Right ventricle myocardium inferior (tissue), 1 donor: ENCODE results near the gene HTR3D. TPM values are rescaled to one million over a fixed set of nuclear protein-coding genes. Genes with fewer than 3 reads are reported as not detected.
"Not testable (repeated sequence)": the region's sequence is repeated elsewhere in the genome, so short reads cannot be mapped to it uniquely, and the experiment has no call there.

Experiments
- ATAC-seq: fragments of 200-7000 bp; cut with Tn5 transposase; one replicate; pipeline ENCODE4 v1.9.1; 2020; ENCODE audit warnings: mild to moderate bottlenecking, moderate library complexity
- DNase-seq: peaks from one replicate; pipeline ENCODE4 v3.0.0; 2021; ENCODE audit errors: missing footprints
- intact Hi-C: fragments of 100-400 bp; cut with DNase I; formaldehyde crosslinking; loops from one replicate; pipeline ENCODE4 v1.11.0; 2022
- total RNA-seq: library from RNA; stranded (reverse); fragmentation: NEBNext Ultra II Directional; extraction: Animal tissue kit (Norgen Biotek cat#: 25700); gene quantifications from one replicate; pipeline ENCODE4 v1.2.1, GENCODE V29; 2021
- donor health status: DM: no; HTN: yes; CAD: no; lungs with severe emphysema.

Gene HTR3D
- total RNA-seq, 1 donor from 2014 or later = not detected

DNA sequence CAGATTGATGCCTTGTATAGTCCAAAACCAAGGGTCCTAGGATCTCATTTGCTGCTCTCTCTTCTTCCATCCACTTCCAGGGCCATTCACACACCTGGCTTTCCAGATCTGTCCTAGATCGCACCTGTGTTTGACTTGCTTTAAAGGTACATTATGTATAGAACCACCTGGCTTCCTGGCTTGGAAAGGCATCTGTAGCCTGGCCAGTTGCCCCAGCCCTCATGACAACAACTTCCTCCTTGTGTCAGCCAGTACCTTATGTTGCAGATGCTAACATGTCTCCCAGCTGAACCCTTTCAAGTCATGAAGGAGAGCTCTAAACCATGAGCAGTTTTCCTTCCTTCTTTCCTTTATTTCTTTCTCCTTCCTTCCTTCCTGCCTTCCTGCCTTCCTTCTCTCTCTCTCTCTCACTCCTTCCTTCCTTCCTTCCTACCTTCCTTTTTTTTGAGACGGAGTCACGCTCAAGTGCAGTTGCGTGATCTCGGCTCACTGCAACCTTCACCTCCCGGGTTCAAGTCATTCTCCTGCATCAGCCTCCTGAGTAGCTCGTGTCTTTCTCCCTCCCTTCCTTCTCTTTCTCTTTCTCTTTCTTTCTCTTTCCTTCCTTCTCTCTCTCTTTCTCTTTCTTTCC, 18.8 kb downstream of the HTR3D start:
- intact Hi-C loops = no loop called here
- no peak for DNase-seq
- ATAC-seq = no peak

DNA sequence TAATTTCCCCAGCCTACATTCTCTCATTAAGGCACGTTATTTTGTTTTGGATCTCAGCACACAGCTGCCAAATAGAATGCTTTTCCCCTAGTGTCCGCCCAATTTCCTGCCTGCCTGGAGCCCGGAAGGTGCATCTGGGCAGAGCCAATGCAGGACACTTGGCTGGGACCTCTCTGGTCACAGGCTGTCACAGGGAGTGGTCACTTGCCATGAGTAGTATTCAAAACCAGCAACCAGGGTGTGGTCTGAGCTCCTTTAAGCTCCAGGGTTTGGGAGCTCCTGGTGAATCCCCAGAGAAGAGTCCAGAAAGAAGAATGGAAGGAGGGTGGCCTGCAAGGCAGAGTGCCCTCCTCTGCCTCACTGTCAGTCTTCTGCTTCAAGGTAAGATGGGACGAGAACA, 21.2 kb downstream of the HTR3D start, which contains the start of gene HTR3C:
Gene HTR3C, plus strand, starts transcription at position 281 of the 400 bp plus-strand sequence. Its CDS starts 34 bp downstream, at position 315.
- ATAC-seq (no peak), DNase-seq (no peak)
- intact Hi-C loops = no loop called here

DNA sequence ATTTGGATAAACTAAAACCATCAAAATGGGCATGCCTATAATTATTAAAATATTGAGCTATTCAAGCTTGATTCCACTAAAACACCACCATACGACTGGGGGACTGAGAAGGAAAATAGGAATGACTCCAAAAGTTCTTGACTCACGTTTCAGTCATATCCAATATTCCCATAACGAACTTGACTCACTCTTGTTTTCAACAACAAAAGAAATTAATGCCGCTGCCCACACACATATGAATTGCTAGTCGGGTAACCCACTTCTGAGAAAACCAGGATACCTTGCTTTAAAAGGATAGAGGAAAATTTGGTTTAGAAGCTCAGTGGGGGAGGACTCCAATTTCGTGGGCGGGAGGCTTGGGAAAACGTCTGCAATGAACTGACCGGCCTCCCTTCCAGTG, 26.5 kb downstream of the HTR3D start:
- ATAC-seq (no peak), DNase-seq (no peak)
- intact Hi-C loops = no loop called here

DNA sequence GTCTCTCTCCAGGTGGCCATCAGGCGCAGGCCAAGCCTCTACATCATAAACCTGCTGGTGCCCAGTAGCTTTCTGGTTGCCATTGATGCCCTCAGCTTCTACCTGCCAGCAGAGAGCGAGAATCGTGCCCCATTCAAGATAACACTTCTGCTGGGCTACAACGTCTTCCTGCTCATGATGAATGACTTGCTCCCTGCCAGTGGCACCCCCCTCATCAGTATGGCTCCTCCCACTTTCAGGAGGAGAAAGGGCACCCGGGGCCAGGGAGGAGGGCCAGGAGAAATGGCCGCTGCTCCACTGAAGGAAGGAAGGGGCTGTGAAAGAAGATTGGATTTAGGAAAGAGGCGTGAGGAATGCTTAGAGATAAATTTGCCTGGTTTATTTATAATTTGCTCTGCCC, 27.9 kb downstream of the HTR3D start:
- intact Hi-C loops = no loop called here
- DNase-seq (no peak), ATAC-seq (no peak)

DNA sequence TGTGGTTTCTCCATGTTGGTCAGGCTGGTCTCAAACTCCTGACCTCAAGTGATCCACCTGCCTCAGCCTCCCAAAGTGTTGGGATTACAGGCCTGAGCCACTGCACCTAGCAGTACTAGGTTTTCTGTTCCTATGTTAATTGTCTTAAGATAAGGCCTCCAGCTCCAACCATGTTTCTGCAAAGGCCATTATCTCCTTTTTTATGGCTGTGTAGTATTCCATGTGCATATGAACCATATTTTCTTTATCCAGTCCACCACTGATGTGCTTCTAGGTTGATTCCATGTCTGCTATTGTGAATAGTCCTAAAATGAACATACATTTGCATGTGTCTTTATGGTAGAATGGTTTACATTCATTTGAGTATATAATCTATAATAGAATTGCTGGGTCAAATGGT, 31.1 kb downstream of the HTR3D start:
- ATAC-seq (no peak), DNase-seq (no peak)
- intact Hi-C loops = no loop called here

DNA sequence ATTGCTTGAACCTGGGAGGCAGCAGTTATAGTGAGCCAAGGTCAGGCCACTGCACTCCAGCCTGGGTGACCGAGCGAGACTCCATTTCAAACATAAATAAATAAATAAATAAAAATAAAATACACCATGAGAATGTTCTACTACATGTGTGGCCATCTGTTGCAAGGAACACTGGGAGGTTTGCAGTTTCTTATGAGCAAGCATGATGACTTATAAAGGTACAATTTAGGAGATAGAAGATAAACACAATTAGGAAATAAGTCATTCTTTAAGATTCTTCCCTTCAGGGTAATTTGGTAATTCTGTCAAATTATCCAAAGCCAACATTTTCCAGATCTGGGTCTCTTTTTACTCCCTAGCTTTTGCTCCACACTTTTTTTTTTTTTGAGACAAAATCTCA, 34.7 kb downstream of the HTR3D start:
- ATAC-seq (no peak), DNase-seq (no peak)
- intact Hi-C loops = no loop called here

DNA sequence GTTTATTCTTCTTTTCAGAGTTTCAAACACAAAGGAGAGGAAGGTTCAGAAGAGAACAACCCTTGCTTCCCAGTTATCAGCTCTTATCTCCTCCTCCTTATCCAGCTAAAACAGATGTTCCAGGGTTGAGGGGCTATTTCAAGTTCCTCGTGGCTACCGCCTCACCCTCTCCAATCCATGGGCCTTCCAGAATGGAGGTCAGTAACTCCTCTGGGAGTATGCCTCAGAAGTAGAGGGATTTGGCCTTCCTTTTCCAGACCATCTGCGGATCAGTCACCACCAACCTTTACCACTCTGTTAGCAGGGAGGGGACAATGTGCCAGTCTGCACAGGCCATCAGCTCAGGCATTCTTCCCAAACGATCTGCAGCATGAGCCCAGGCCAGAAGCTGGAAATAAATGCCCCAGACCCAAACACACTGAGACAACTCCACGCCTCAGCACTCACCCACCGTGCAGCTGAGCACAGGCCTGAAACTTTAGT, 36.1 kb downstream of the HTR3D start:
- intact Hi-C loops = no loop called here
- ATAC-seq (no peak), DNase-seq (no peak)

DNA sequence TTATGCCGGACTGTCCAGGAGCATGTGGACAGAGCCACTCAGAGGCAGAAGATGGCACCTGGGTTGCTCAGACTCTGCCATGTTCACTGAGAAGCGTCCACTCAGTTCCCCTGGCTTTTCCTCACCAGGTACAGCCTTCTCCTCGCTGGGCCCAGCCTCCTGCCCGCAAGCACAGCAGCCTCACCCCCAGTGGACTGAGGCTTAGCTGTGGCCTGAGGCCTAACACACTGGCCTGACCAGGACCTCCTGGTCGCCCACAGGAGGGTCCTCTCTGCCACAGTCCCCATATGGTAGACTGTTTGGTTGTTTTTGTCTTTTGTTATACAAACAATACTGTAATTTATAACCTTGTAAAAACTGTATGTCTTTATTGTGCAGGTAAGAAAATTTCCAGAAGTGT, 36.8 kb downstream of the HTR3D start:
- DNase-seq = no peak
- no peak for ATAC-seq
- intact Hi-C loops = no loop called here

DNA sequence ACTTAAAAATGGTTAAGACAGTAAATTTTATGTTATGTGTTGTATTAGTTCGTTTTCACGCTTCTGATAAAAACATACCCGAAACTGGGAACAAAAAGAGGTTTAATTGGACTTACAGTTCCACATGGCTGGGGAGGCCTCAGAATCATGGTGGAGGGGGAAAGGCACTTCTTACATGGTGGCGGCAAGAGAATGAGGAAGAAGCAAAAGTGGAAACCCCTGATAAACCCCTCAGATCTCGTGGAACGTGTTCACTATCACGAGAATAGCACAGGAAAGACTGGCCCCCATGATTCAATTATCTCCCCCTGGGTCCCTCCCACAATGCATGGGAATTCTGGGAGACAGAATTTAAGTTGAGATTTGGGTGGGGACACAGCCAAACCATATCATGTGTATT, 39.6 kb downstream of the HTR3D start:
- intact Hi-C loops, DNase-seq, ATAC-seq: not testable (repeated sequence)

DNA sequence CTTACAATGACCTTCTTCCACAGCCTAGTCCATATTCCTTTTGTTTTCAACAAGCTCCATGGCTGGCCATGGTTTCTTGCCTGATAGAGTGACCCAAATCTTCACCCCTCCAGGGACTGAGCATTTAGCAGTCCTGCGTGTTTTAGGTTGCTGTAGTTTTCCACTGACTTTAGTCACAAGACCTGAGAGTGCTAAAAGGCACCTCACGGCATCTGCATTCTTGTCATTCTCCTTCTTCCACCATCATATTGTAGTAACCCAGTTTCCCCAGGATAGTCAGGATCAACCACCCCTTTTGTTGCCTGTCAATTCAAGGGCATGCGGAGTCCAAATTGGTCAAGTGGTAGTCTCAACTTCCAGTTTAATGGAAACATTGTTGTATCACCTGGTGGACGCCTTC, 42.1 kb downstream of the HTR3D start:
- ATAC-seq = no peak
- no peak for DNase-seq
- intact Hi-C loops = no loop called here

DNA sequence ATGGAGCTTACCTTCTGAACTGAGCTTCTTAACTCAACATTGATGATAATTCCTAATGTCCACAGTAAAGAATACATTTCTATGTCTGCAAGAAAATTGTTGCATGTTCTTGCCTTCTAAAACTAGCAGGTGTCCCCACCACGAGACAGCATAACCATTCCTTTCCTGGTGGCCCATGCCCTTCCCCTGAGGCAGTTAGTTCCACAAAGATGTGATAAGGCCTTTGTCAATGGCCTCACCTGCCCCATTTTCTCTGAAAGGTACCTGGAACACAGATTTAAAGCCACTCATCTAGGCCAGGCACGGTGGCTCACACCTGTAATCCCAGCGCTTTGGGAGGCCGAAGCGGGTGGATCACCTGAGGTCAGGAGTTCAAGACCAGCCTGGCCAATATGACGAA, 44.4 kb downstream of the HTR3D start:
- ATAC-seq = no peak
- DNase-seq = no peak
- intact Hi-C loops = no loop called here

DNA sequence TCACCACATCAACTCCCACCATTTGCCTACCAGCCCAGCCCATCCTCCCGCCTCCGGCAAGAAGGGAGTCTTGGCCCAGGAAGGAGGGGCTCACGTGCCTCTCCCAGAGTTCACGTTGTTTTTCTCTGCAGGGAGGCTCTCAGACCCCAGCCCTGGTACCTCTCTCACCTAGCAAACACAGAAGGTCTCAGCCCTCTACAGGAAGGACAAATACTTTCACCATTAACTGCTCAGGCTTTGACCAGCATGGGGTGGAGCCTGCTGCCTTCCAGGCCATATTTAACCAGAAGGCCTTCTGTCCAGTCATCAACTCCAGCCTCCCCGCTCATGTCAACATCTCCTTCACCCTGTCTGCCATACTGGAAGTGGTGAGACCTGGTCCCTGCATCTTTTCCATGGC, 46.3 kb downstream of the HTR3D start:
- ATAC-seq (no peak), DNase-seq (no peak)
- intact Hi-C loops = no loop called here

DNA sequence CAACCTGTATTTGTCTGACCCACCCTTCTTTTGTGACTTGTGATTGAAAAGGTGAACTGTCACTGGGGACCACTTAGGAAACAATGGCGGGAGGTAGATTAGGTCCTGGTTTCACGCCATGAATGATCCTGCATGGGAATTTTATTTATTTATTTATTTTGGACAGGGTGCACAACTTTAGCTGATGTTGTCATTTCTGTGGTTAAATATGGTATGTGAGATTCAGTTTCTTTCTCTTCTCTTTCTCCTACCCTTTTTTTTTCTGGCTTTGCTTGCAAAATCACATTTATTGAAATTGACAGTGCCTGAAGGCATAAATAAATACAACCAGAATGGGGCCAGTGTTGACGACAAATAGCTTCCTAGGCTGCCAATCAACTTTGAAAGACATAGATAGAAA, 47.3 kb downstream of the HTR3D start:
- intact Hi-C loops = no loop called here
- DNase-seq (no peak), ATAC-seq (no peak)

DNA sequence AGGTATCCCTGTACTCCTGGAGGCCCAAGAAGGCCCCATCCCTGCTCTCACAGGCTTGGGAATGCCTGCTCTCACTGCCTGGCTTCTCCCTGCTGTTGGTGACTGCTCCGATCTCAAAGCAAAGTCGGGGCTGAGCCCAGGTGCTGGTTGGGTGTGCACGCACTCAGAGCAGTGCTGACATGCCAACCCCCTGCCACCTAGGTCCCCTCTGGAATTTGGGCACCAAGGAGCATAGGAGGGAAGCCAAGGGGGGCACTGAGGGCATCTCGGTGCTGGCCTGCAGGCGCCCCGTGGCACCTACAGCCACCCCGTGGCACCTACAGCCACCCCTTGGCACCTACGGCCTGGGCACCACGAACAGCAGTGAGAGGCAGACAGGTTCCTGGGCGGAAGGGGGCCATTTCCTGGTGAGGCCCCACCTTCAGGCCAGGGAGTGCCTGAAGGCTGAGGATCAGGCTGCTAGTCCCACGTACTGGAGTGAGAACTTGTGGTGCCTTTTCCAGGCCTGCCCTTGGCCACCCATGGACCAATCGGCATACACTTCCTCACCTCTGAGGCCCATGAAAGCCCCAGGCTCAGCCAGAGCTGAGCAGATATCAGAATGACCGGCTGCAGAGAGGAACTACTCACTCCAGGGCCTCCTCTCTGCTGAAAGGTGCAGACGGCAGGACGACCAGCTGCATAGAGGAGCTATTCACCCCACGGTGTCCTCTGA, 49.7 kb downstream of the HTR3D start:
- intact Hi-C loops = no loop called here
- no peak for DNase-seq
- no peak for ATAC-seq

DNA sequence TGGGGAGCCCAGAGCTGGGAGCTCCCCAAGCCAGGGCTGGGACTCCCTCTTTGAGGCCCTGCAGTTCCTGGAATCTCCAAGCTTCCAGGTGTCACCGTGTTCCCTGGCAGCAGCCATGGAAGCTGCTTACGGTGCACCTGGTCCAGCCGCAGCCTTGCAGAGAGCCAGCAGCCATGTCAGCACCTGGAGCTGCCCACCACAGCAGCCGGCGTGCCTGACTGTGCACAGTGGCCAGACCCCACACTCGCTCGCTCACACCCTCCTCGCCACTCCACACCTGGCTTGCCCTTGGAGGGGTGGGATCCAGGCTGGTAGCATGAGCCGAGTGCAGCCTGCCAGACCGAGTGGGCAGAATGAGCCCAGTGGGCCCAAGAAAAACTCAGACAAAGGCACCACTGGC, 50.5 kb downstream of the HTR3D start:
- intact Hi-C loops = no loop called here
- DNase-seq = no peak
- no peak for ATAC-seq

DNA sequence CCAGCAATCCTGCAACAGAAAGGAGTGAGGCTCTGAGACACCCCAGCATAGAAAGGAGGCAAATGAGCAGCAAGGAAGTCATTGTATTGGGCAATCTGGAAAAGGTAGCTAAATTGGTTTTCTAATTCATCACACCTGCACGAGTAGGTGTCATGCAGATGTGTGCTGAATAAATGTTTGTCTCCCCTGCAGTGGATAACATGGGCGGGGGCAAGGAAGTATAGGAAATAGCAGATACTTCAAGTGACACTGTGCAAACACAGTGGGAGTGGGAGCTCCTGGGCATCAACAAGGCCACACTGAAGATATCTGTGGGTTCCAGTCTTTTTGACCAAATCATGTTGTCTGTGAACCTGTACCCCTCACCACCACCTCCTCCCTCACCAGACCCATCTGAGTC, 50.9 kb downstream of the HTR3D start:
- intact Hi-C loops = no loop called here

DNA sequence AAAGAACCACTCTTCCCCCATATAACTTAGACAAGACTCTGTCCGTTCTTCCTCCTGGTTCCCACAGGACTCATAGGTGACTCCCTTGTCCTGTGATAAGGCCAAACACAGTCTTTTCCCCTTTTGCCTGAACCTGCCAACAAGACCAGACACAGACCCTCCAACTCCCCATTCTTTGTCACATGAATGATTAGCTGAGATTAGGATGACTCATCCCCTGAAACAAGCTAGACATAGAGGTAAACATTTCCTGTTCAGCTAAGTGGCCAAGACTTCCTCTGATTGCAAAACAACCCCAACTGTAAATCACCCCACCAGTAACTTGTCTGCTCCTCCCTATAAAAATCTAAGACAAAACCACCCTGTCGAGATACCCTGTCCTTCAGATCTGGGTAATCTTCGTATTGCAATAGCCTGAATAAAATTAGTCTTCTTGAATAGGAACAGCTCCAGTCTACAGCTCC, 53.9 kb downstream of the HTR3D start:
- DNase-seq (no peak), ATAC-seq (no peak)
- intact Hi-C loops = no loop called here

More for the DNA sequence above, 50.9 kb downstream of the HTR3D start:
- ATAC-seq (no peak), DNase-seq (no peak)
